HepG2 (cell line): Measurements from ENCODE around the gene HRH2. TPM values are rescaled to one million over a fixed set of nuclear protein-coding genes. Genes with fewer than 3 reads are reported as not detected.

Experiments
- E2F2 ChIP-seq: sonication (generic); formaldehyde crosslinking; IDR thresholded peaks from 2 replicates; pipeline ENCODE4 v1.4.0; 2020; ENCODE audit warnings: missing genetic modification reagents, borderline replicate concordance
- ESRRA ChIP-seq: sonication (generic); formaldehyde crosslinking; IDR thresholded peaks from 2 replicates; pipeline ENCODE4 v1.5.1; 2020; ENCODE audit warnings: mild to moderate bottlenecking, low read depth, missing genetic modification reagents
- FLYWCH1 ChIP-seq: sonication (generic); formaldehyde crosslinking; IDR thresholded peaks from 2 replicates; pipeline ENCODE4 v1.8.1; 2023; ENCODE audit warnings: mild to moderate bottlenecking, missing genetic modification reagents
- FOSL2 ChIP-seq: sonication (generic); formaldehyde crosslinking; IDR thresholded peaks from 2 replicates; pipeline ENCODE4 v1.4.0; 2020; ENCODE audit warnings: missing genetic modification reagents
- ISL2 ChIP-seq: sonication (generic); formaldehyde crosslinking; IDR thresholded peaks from 2 replicates; pipeline ENCODE4 v1.5.0; 2020; ENCODE audit warnings: missing genetic modification reagents
- KDM2A ChIP-seq: sonication (generic); formaldehyde crosslinking; IDR thresholded peaks from 2 replicates; pipeline ENCODE4 v1.4.0; 2020; ENCODE audit warnings: low read depth, missing genetic modification reagents, borderline replicate concordance
- KLF16 ChIP-seq, 2 experiments: sonication (generic) in 1 of 2; formaldehyde crosslinking in 1 of 2; IDR thresholded peaks; 2 replicates each; pipeline versions ENCODE4 v1.6.1 to v1.8.0; 2016 to 2023; ENCODE audit warnings: missing genetic modification reagents in 2 of 2, missing compliant biosample characterization in 1 of 2
- LCORL ChIP-seq, 2 experiments: fragments of 450-650 bp in 1 of 2; sonication (generic) in 1 of 2; formaldehyde crosslinking in 1 of 2; IDR thresholded peaks; 2 replicates each; pipeline versions ENCODE4 v1.5.0 to v1.6.1; 2017 to 2020; ENCODE audit warnings: antibody characterized with exemption in 1 of 2, missing genetic modification reagents in 1 of 2
- MEF2D ChIP-seq: sonication (generic); formaldehyde crosslinking; IDR thresholded peaks from 2 replicates; pipeline ENCODE4 v1.5.1; 2020; ENCODE audit warnings: mild to moderate bottlenecking, missing genetic modification reagents
- MXI1 ChIP-seq: IDR thresholded peaks from 3 replicates; pipeline ENCODE4 v1.6.1; 2012; ENCODE audit warnings: low read depth, low read length, inconsistent platforms, borderline replicate concordance
- NCOA2 ChIP-seq: sonication (generic); formaldehyde crosslinking; IDR thresholded peaks from 2 replicates; pipeline ENCODE4 v1.8.0; 2022; ENCODE audit warnings: inconsistent platforms
- PITX1 ChIP-seq: sonication (generic); formaldehyde crosslinking; IDR thresholded peaks from 2 replicates; pipeline ENCODE4 v1.5.1; 2020; ENCODE audit warnings: mild to moderate bottlenecking, missing genetic modification reagents
- SOX5 ChIP-seq: IDR thresholded peaks from 2 replicates; pipeline ENCODE4 v1.6.1; 2016; ENCODE audit warnings: borderline replicate concordance
- TCF12 ChIP-seq, 2 experiments: fragments of 450-650 bp in 1 of 2; sonication (generic) in 1 of 2; formaldehyde crosslinking in 1 of 2; IDR thresholded peaks; 2 replicates each; pipeline versions ENCODE4 v1.6.1 to v1.8.0; 2017 to 2022; ENCODE audit warnings: antibody characterized with exemption in 1 of 2, mild to moderate bottlenecking in 1 of 2, missing genetic modification reagents in 1 of 2, moderate library complexity in 1 of 2
- ZMAT3 ChIP-seq: sonication (generic); formaldehyde crosslinking; conservative IDR thresholded peaks from 2 replicates; pipeline ENCODE4 v1.7.0; 2021; ENCODE audit warnings: missing genetic modification reagents
- ZNF430 ChIP-seq: sonication (generic); formaldehyde crosslinking; IDR thresholded peaks from 2 replicates; pipeline ENCODE4 v1.9.0; 2021; ENCODE audit warnings: mild to moderate bottlenecking, missing genetic modification reagents
- ZNF503 ChIP-seq: sonication (generic); formaldehyde crosslinking; IDR thresholded peaks from 2 replicates; pipeline ENCODE4 v1.4.0; 2020; ENCODE audit warnings: missing genetic modification reagents
- ZNF704 ChIP-seq: sonication (generic); formaldehyde crosslinking; IDR thresholded peaks from 2 replicates; pipeline ENCODE4 v1.8.1; 2023; ENCODE audit warnings: mild to moderate bottlenecking, inconsistent platforms, moderate library complexity, missing genetic modification reagents, borderline replicate concordance
- ZNF792 ChIP-seq: IDR thresholded peaks from 2 replicates; pipeline ENCODE4 v1.6.1; 2016
- polyA plus RNA-seq, 8 experiments: library from polyadenylated mRNA; depleted of rRNA in 3 of 8; stranded (reverse) in 7 of 8; unstranded in 1 of 8; fragments of >200 nt; fragmentation: Illumina TruSeq in 4 of 8; extraction: Trizol in 4 of 8; gene quantifications; 2 replicates each; pipeline versions ENCODE4 v1.2.1 to v1.2.3, GENCODE V29; 2011 to 2016; ENCODE audit warnings: low read depth in 4 of 8, missing spikeins in 1 of 8, mixed read lengths in 1 of 8; ENCODE audit not compliant: insufficient read depth in 1 of 8
- total RNA-seq, 5 experiments: library from RNA; depleted of rRNA; stranded (reverse); fragments of >200 nt; fragmentation: Illumina TruSeq; extraction: Trizol; gene quantifications; 2 replicates each; pipeline ENCODE4 v1.2.3, GENCODE V29; 2016; ENCODE audit warnings: low read depth in 1 of 5
- TF ChIP-seq, protein P1 (sequence below): sonication (generic); formaldehyde crosslinking; IDR thresholded peaks from 2 replicates; pipeline ENCODE4 v1.4.0; 2020; ENCODE audit warnings: missing genetic modification reagents
- TF ChIP-seq, protein P2 (sequence below): sonication (generic); formaldehyde crosslinking; IDR thresholded peaks from 2 replicates; pipeline ENCODE4 v1.4.0; 2020; ENCODE audit warnings: missing genetic modification reagents

HRH2 gene
- total and polyA plus RNA-seq, 2 of the 13 experiments (the other 11 are each of a cell fraction or from before 2014, with no cell fraction given): not detected

DNA sequence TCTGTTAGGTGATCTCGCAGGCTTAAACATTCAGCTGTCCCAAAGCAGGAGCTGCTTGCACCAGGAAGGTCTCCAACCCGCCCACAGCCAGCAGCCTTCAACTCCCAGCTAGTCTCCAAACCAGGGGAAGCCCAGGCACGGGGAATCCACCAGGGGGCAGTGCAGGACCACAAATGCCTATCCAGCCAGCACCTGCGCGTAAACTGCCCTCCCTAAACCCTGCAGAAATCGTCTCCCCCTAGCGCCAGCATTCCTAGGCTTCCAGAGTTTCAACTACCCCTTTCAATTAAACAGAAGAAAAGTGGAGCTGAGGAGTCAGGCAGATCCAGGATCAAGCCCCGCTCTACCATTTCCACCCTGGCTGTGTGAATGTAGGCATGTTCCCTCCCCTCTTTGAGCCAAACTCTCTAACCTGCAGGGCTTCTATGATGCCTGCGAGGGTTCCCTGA is 72.0 kb downstream of the HRH2 start (continued):
- 0 out of 2 replicates have a peak, but pooled peaks have one; percentile 13 for TF ChIP-seq NCOA2 (CRISPR knock-in tag)
- peak in 1 of 2 experiments; percentile 40; a peak in 1 of 4 replicates for TF ChIP-seq KLF16 (CRISPR knock-in tag; IDR thresholded peaks at IDR 0.05)
- no peak for TF ChIP-seq ESRRA
- TF ChIP-seq, protein P1, sequence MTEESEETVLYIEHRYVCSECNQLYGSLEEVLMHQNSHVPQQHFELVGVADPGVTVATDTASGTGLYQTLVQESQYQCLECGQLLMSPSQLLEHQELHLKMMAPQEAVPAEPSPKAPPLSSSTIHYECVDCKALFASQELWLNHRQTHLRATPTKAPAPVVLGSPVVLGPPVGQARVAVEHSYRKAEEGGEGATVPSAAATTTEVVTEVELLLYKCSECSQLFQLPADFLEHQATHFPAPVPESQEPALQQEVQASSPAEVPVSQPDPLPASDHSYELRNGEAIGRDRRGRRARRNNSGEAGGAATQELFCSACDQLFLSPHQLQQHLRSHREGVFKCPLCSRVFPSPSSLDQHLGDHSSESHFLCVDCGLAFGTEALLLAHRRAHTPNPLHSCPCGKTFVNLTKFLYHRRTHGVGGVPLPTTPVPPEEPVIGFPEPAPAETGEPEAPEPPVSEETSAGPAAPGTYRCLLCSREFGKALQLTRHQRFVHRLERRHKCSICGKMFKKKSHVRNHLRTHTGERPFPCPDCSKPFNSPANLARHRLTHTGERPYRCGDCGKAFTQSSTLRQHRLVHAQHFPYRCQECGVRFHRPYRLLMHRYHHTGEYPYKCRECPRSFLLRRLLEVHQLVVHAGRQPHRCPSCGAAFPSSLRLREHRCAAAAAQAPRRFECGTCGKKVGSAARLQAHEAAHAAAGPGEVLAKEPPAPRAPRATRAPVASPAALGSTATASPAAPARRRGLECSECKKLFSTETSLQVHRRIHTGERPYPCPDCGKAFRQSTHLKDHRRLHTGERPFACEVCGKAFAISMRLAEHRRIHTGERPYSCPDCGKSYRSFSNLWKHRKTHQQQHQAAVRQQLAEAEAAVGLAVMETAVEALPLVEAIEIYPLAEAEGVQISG (CRISPR knock-in tag): peak; percentile 40; the same call in 1 of the 2 replicates
- peak; percentile 52; the same call in 1 of the 2 replicates for TF ChIP-seq PITX1 (CRISPR knock-in tag)
- no peak for TF ChIP-seq LCORL (IDR thresholded peaks at IDR 0.05)
- peak; percentile 53; the same call in 1 of the 2 replicates for TF ChIP-seq LCORL (CRISPR knock-in tag; IDR thresholded peaks at IDR 0.05)
- 0 out of 2 replicates have a peak, but pooled peaks have one; percentile 41 for TF ChIP-seq ZNF430 (CRISPR knock-in tag)
- TF ChIP-seq SOX5: 0 out of 2 replicates have a peak, but pooled peaks have one; percentile 30
- peak; percentile 35; the same call in 1 of the 2 replicates for TF ChIP-seq MEF2D (CRISPR knock-in tag)
- no peak for TF ChIP-seq ZNF503 (CRISPR knock-in tag)
- no peak for TF ChIP-seq E2F2
- TF ChIP-seq MXI1: 0 out of 3 replicates have a peak, but pooled peaks have one; percentile 38
- TF ChIP-seq ISL2 (CRISPR knock-in tag): peak; percentile 51; the same call in 1 of the 2 replicates
- 0 out of 2 replicates have a peak, but pooled peaks have one; percentile 33 for TF ChIP-seq ZNF792 (CRISPR knock-in tag)
- peak; percentile 55 for TF ChIP-seq FOSL2 (CRISPR knock-in tag)
- TF ChIP-seq, protein P2, sequence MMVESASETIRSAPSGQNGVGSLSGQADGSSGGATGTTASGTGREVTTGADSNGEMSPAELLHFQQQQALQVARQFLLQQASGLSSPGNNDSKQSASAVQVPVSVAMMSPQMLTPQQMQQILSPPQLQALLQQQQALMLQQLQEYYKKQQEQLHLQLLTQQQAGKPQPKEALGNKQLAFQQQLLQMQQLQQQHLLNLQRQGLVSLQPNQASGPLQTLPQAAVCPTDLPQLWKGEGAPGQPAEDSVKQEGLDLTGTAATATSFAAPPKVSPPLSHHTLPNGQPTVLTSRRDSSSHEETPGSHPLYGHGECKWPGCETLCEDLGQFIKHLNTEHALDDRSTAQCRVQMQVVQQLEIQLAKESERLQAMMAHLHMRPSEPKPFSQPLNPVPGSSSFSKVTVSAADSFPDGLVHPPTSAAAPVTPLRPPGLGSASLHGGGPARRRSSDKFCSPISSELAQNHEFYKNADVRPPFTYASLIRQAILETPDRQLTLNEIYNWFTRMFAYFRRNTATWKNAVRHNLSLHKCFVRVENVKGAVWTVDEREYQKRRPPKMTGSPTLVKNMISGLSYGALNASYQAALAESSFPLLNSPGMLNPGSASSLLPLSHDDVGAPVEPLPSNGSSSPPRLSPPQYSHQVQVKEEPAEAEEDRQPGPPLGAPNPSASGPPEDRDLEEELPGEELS (CRISPR knock-in tag): peak; percentile 50
- no peak for TF ChIP-seq ZMAT3 (CRISPR knock-in tag)
- 0 out of 2 replicates have a peak, but pooled peaks have one; percentile 55 for TF ChIP-seq ZNF704 (CRISPR knock-in tag)
- TF ChIP-seq TCF12 (IDR thresholded peaks at IDR 0.05): no peak
- no peak for TF ChIP-seq TCF12 (CRISPR knock-in tag; IDR thresholded peaks at IDR 0.05)
- TF ChIP-seq KDM2A (CRISPR knock-in tag): peak; percentile 65; the same call in 1 of the 2 replicates
- no peak for TF ChIP-seq FLYWCH1
